GM19023 (cell line): ENCODE results near the gene PLSCR1.
A peak's percentile ranks its signal among the peaks of the same experiment; 100 is the strongest.
"Not testable (repeated sequence)": the region's sequence is repeated elsewhere in the genome, so short reads cannot be mapped to it uniquely, and the experiment has no call there.

Source experiments
- ATAC-seq: cut with Tn5 transposase; IDR thresholded peaks from one replicate; pipeline ENCODE4 v1.9.1; 2021; ENCODE audit warnings: mild to moderate bottlenecking, moderate library complexity; ENCODE audit not compliant: unreplicated experiment

Gene PLSCR1

DNA sequence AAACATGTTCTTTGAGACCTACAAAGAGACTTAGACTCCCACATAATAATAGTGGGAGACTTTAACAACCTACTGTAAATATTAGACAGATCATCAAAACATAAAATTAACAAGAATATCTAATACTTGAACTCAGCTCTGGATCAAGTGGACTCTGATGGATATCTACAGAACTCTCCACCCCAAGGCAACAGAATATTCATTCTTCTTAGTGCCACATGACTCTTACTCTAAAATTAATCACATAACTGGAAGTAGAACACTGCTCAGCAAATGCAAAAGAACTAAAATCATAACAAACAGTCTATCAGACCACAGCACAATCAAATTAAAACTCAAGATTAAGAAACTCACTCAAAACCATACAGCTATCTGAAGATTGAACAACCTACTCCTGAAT is 59.1 kb downstream of the PLSCR1 start:
- no peak for ATAC-seq

DNA sequence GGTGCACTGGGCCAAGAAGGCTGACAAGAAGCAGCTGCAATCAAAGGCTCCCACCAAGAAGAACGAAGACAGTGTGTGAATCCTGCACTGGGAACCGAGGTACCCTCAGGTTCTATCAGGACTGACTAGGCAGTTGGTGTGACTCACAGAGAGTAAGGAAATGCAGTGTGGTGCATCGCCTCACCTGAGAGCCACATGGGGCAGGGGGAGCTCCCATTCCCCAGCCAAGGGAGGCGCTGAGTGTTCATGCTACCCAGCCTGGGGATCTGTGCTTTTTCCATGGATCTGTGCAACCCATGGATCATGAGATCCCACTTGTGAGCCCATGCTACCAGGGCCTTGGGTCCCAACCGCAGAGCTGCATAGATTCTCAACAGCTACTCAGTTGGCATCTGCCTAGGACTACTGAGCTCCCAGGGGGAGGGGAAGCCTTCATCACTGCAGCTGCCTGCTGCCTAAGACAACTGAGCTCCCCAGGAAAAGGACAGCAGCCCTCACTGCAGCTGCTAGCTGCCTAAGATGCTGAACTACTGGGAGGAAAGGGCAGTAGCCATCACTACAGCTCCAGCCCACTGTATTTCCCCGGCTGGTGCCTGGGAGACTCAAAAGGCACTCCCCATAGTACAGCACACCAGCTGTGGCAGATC is 68.2 kb downstream of the PLSCR1 start:
- no peak for ATAC-seq

DNA sequence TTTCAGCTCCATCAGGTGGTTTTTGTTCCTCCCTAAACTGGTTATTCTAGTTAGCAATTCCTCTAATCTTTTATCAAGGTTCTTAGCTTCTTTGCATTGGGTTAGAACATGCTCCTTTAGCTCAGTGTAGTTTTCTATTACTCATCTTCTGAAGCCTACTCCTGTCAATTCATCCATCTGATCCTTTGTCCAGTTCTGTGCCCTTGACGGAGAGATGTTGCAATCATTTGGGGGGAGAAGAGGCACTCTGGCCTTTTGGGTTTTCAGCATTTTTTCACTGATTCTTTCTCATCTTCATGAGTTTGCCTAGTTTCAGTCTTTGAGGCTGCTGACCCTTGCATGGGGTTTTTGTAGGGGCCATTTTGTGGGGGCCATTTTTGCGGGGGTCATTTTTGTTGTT is 69.4 kb downstream of the PLSCR1 start:
- not testable (repeated sequence) for ATAC-seq

DNA sequence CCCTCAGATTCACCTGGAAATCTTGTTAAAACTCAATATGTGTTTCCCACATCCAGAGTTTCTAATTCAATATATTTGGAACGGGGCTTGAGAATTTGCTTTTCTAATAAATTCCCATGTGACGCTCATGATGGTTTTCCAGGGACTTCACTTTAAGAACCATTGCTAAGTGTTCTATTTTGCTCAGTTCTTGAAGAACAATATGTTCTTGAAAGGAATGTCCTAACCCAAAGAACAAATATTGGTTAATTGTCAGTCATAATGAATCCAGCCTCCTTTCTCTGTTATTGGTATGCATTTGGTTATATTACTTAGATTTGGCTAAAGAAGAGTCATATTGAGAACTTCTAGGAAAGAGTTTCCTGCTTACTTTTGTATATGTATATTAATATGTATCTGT is 70.7 kb downstream of the PLSCR1 start:
- ATAC-seq = no peak

DNA sequence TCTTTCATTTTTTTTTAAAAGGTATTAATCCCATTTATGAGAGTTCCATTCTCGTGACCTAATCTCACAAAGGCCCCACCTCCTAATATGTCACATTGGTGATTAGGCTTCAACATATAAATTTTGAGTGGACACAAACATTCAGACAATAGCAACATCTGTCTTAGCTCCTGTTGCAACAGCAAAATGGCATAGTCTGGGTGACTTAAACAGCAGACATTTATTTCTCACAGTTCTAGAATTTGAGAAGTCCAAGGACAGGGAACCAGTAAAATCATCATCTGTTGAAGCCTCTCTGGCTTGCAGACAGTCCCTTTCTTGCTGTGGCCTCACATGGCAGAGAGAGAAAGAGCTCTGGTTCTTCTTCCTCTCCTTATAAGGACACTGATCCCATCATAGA is 71.8 kb downstream of the PLSCR1 start:
- ATAC-seq = no peak

DNA sequence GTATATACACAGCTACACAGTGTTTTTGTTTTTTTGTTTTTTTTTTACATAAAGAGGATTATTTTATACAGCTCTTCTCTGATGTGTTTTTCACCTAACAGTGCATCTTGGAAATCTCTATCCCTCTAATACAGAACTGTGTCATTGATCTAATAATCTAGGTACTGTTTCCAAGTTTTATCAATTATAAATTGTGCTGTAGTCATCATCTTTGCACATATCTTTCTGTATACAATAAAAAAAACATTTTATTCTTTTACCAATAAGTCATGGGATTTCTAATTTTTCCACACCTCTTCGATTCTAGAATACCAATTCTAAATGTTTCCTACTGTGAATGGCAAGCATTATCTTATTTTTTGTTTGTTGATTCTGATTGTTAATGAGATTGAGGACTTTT is 73.4 kb downstream of the PLSCR1 start:
- no peak for ATAC-seq

DNA sequence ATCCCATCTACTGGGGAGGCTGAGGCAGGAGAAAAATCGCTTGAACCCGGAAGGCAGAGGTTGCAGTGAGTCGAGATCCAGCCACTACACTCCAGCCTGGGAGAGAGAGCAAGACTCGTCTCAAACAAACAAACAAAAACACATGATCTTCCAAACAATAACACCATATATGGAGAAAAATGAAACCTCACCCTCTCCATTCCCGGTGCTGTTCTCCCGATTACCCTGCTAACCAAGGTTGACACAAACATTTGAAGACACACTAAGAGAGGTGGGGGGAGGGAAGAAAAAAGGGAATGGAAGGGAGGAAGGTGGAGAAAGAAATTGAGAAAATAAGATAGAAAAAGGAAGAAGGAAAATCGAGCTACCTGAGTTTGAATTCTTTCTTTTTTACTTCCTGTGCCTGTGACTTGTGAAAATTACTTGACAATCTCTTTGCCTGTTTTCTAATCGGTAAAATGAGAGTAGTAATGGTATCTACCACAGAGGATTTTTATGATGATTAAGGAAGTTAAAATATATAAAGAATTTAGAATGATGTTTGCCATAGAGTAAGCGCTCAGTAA is 73.9 kb downstream of the PLSCR1 start:
- ATAC-seq = no peak

DNA sequence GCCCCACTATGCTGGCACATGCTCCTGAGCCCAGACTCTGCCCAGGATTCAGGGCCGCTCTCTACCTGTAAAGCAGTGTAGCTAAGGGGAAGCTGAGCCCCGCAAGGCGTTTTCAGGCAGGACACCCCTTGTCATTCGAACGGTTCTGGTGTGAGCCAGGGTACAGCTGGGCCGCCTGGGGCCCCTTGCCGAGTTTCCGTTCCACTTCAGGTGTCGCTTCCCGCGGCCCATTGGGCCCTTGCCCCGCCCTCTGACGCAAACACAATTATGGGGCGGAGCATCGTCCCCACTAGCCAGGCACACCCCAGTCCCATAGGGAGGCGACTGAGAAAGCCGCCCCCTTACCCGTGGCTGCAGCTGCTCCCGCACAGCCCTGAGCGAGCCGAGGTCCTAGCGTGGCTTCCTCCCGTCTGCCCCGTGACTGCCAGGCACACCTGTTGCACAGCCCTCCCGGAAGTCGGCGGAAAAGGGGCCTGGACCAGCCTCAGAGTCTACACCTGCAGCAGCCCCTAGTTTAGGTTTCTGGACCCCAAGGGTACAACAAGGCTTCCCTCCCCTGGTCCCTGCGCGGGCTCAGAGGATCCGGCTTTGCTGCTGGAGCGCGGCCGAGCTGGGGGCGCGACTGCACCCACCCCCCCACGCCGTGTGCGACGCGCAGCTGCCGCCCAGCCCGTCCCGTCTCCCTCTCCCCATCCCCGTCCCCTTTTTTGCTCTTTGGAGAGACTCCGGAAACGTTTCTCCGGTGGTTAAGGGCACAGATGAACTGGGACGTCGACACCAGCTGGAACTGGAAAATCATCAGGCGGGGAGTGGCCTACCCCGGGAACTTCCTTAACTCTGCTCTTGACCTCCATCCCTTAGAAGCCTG is 75.0 kb downstream of the PLSCR1 start, which contains the start of gene PLSCR2:
Gene PLSCR2 (minus strand): TSS at position 412 of the 868 bp plus-strand sequence. CDS start 9,657 bp downstream, outside the sequence.
- peak; percentile 98 for ATAC-seq

DNA sequence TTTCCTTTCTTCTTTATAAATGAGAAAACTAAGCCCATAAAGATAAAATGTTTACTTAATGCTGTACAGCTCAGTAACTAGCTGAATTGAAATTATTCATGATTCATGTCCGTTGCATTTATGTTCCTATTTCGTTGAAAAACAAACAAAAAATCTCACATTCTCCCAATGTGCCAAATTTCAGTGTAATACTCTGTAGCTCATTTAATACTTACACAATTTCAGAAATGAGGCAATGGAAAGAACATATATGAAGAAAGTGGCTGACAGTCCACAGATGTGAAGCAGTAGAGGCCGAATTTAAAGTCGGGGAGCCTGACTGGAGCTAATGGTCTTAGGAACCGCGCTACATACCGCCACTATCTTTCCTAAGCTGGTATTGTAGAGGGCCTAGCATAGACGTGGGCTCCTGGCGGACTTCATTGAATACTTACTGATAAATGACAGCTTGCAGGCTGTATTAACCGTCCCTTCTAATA is 75.7 kb downstream of the PLSCR1 start:
- ATAC-seq = no peak

DNA sequence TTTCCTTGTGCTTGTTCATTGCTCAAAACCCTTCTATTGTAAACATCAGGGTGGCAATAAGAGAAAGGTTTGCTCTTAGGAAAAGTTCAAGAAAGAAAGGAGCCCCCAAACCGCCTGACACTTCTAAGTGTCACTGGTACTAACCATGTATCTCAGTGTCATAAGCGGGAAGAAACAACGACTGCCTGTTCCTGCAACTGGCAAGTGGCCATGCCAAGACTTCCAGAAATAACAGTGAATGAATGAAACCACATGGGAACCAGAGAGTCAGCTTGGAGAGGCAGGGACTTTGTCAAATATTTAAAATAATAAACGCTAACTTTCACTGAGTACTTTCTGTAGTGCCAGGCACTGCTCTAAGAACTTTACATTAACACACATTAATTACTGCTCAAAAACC is 76.2 kb downstream of the PLSCR1 start:
- ATAC-seq = no peak

DNA sequence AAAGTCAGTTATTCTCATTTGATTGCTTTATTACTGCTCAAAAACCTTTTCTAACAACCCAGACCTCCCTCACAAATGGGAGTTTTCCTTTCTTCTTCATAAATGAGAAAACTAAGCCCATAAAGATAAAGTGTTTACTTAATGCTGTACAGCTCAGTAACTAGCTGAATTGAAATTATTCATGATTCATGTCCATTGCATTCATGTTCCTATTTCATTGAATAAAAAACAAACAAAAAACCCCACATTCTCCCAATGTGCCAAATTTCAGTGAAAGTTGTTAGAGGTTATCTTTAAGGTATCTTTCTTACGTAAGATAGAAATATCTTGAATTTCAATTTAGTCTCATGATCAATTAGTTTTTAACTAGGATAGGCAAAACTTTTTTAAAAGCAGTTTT is 77.8 kb downstream of the PLSCR1 start:
- no peak for ATAC-seq

DNA sequence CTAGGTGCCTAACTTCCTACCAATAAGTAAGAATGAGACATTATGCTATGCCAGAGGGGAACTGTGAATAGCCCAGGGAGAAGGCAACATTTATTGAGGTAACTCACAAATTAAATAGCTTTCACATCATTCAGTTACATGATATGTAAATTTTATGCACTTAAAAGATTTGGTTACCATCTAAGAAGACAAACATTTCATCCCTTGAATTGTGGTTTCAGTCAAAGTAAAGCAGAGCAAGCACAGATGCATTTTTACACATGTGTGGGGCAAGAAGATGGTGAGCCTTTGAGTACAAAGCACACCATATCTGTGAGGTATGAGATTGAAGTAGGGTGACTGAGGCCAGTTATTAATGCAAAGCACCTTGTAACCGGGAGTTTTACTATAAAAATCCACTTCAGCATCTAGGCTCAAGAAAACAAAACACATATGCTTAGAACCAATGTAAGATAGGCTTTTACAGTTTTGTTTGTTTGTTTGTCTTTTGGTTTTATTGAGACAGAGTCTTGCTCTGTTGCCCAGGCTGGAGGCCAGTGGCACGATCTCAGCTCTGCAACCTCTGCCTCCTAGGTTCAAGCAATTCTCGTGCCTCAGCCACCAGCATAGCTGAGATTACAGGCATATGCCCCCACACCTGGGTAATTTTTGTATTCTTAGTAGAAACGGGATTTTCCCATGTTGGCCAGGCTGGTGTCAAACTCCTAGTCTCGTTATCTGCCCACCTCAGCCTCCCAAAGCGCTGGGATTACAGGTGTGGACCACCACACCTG is 78.5 kb downstream of the PLSCR1 start:
- ATAC-seq = no peak
